Gastrocnemius medialis (tissue), 4 donors: ENCODE measurements around the gene MAGED2. TPM values are rescaled to one million over a fixed set of nuclear protein-coding genes. Genes with fewer than 3 reads are reported as not detected.

Experiments
- ATAC-seq, 2 donors: fragments of 150-250 bp; one replicate each; pipeline ENCODE4 v1.9.1; 2016
- DNase-seq, 2 donors: peaks; one replicate each; pipeline ENCODE4 v3.0.0-alpha.2; 2019
- H3K27ac ChIP-seq, 4 donors: fragments of 200-600 bp; sonication (generic); 1 replicate in 1 of 4; 2 replicates in 3 of 4; pipeline ENCODE4 v1.5.1; 2016 to 2018; ENCODE audit warnings: mild to moderate bottlenecking in 2 of 4, moderate library complexity in 1 of 4
- H3K27me3 ChIP-seq, 3 donors: fragments of 200-600 bp; sonication (generic) in 2 of 3; 1 replicate in 1 of 3; 2 replicates in 2 of 3; pipeline versions ENCODE4 v1.5.1 to v1.6.0; 2016 to 2019; ENCODE audit warnings: mild to moderate bottlenecking in 1 of 3, moderate library complexity in 1 of 3
- H3K36me3 ChIP-seq, 2 donors: fragments of 200-600 bp; sonication (generic) in 1 of 2; one replicate each; pipeline ENCODE4 v1.5.1; 2017 to 2018
- H3K4me1 ChIP-seq, 2 donors: fragments of 200-600 bp; sonication (generic) in 1 of 2; one replicate each; pipeline ENCODE4 v1.5.1; 2016 to 2017; ENCODE audit warnings: mild to moderate bottlenecking in 2 of 2
- H3K4me3 ChIP-seq, 4 donors: fragments of 200-600 bp; sonication (generic) in 3 of 4; 1 replicate in 1 of 4; 2 replicates in 3 of 4; pipeline ENCODE4 v1.5.1; 2016 to 2019; ENCODE audit warnings: mild to moderate bottlenecking in 2 of 4
- H3K9me3 ChIP-seq, 3 donors: fragments of 200-600 bp; sonication (generic) in 2 of 3; 1 replicate in 1 of 3; 2 replicates in 2 of 3; pipeline ENCODE4 v1.5.1; 2016 to 2019
- POLR2A ChIP-seq, 2 donors: fragments of 450-650 bp; IDR thresholded peaks; one replicate each; pipeline ENCODE4 v1.6.1; 2017; ENCODE audit warnings: antibody characterized with exemption in 2 of 2, mild to moderate bottlenecking in 2 of 2, moderate library complexity in 2 of 2
- in situ Hi-C, 4 donors: fragments of 200-750 bp; cut with MboI; loops; one replicate each; pipeline versions ENCODE4 v1.15.0 to v1.8.0; 2017; ENCODE audit warnings: low sequenced_read_pairs in 4 of 4
- intact Hi-C: fragments of 100-400 bp; cut with DNase I; formaldehyde crosslinking; loops from one replicate; pipeline ENCODE4 v1.15.1; 2023; ENCODE audit warnings: low total_unique reads
- total RNA-seq, 4 donors: library from RNA; depleted of rRNA; stranded (reverse); fragments of >200 nt; gene quantifications; one replicate each; pipeline versions ENCODE4 v1.1.0 to v1.2.3, GENCODE V29; 2016
- TF ChIP-seq, protein P1 (sequence below), 5 experiments: fragments of 450-650 bp in 3 of 5; fragments of 200-600 bp in 2 of 5; sonication (generic) in 2 of 5; IDR thresholded peaks in 4 of 5; conservative IDR thresholded peaks in 1 of 5; 1 replicate in 4 of 5; 2 replicates in 1 of 5; pipeline ENCODE4 v1.5.1; 2016 to 2019; ENCODE audit warnings: antibody characterized with exemption in 5 of 5, mild to moderate bottlenecking in 3 of 5, moderate library complexity in 3 of 5

The MAGED2 gene
- total RNA-seq, 4 donors from 2014 or later = 36.6 to 78.3 (median 55.6) TPM

DNA sequence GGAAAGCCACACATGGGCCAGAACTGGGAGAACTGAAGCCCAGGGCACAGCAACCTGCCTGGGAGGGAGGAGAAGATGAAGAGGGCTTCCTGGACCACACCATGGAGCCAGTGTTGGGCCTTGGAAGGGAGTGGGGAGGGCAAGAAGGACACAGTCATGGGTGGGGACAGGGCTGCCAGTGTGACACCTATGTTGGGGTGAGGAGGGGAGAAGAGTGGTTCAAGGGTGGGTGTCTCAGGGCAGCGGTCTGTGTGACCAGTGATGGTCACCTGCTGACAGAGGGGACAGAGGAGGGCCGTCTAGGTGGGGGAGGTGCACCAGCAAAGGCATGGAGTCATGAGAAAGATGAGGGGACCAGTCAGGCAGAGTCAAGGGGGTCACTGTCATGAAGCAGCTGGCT is 13.8 kb downstream of the MAGED2 start:
- in situ Hi-C loops = no loop called here
- DNase-seq (no peak), ATAC-seq (no peak)
- no peak for TF ChIP-seq POLR2A (IDR thresholded peaks at IDR 0.05)
- TF ChIP-seq, protein P1, sequence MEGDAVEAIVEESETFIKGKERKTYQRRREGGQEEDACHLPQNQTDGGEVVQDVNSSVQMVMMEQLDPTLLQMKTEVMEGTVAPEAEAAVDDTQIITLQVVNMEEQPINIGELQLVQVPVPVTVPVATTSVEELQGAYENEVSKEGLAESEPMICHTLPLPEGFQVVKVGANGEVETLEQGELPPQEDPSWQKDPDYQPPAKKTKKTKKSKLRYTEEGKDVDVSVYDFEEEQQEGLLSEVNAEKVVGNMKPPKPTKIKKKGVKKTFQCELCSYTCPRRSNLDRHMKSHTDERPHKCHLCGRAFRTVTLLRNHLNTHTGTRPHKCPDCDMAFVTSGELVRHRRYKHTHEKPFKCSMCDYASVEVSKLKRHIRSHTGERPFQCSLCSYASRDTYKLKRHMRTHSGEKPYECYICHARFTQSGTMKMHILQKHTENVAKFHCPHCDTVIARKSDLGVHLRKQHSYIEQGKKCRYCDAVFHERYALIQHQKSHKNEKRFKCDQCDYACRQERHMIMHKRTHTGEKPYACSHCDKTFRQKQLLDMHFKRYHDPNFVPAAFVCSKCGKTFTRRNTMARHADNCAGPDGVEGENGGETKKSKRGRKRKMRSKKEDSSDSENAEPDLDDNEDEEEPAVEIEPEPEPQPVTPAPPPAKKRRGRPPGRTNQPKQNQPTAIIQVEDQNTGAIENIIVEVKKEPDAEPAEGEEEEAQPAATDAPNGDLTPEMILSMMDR (IDR thresholded peaks at IDR 0.05 in 4 of 5, conservative IDR thresholded peaks at IDR 0.05 in 1 of 5) = no peak
- intact Hi-C loops = no loop called here
- no peak overlapping the region for H3K27ac ChIP-seq
- peaks cover 0 to 1% of the 10 kb centered on the region in 2 donors for H3K36me3 ChIP-seq
- no peak overlapping the region for H3K4me3 ChIP-seq
- H3K9me3 ChIP-seq = no peaks in the 10 kb centered on the region
- H3K27me3 ChIP-seq = no peaks in the 10 kb centered on the region
- no peaks in the 10 kb centered on the region for H3K4me1 ChIP-seq

DNA sequence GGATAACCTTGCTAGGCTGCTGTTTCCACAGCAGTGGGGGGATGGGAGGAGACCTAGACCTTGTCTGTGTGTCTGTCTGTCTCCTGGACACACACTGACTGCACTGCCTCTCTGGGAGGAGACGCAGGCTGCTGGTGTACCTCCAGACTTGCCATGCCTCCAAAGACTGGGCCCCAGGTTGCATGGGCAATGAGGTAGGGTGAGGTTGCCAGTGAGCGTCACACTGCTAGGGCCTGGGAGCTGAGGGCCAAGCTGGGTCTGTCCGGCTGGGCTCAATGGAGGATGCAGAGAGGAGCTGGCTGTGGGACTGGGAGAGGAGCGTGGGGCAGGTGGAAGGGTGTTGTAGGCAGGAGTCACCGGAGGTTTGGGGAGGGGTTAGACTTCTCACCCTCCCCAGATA is 16.6 kb downstream of the MAGED2 start:
- Histone ChIP-seq H3K9me3 (no peaks in the 10 kb centered on the region), H3K4me3 (no peak overlapping the region), H3K4me1 (no peaks in the 10 kb centered on the region), H3K27ac (no peak overlapping the region), H3K36me3 (no peaks in the 10 kb centered on the region), H3K27me3 (no peaks in the 10 kb centered on the region)
- in situ Hi-C loops = no loop called here
- intact Hi-C loops = no loop called here
- ATAC-seq (no peak), DNase-seq (no peak)
- TF ChIP-seq, protein P1 (IDR thresholded peaks at IDR 0.05 in 4 of 5, conservative IDR thresholded peaks at IDR 0.05 in 1 of 5) = no peak
- TF ChIP-seq POLR2A (IDR thresholded peaks at IDR 0.05) = no peak

DNA sequence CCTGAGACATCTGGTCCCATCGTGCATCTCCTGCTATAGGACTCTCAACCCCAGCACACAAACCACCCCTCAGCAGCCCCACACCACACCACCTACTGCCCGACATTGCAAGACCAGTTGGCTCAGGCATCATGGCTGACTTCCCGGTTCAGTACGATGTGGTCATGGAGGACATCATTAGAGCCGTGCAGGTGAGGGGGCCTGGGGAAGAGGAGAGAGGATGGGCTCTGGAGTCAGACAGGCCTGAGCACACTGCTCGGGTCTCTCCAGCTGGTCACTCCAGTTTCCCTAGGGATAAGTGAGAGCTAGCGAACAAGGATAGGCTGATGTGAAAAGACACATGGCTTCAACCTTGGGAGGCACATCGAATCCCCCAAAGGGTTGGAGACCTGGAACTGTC is 17.2 kb downstream of the MAGED2 start:
- intact Hi-C loops (no loop called here), in situ Hi-C loops (no loop called here)
- H3K4me1 ChIP-seq = no peaks in the 10 kb centered on the region
- DNase-seq (no peak), ATAC-seq (no peak)
- TF ChIP-seq POLR2A (IDR thresholded peaks at IDR 0.05) = no peak
- TF ChIP-seq, protein P1 (IDR thresholded peaks at IDR 0.05 in 4 of 5, conservative IDR thresholded peaks at IDR 0.05 in 1 of 5) = no peak
- H3K27ac ChIP-seq = no peak overlapping the region
- no peaks in the 10 kb centered on the region for H3K36me3 ChIP-seq
- no peaks in the 10 kb centered on the region for H3K9me3 ChIP-seq
- H3K4me3 ChIP-seq = no peak overlapping the region
- no peaks in the 10 kb centered on the region for H3K27me3 ChIP-seq

DNA sequence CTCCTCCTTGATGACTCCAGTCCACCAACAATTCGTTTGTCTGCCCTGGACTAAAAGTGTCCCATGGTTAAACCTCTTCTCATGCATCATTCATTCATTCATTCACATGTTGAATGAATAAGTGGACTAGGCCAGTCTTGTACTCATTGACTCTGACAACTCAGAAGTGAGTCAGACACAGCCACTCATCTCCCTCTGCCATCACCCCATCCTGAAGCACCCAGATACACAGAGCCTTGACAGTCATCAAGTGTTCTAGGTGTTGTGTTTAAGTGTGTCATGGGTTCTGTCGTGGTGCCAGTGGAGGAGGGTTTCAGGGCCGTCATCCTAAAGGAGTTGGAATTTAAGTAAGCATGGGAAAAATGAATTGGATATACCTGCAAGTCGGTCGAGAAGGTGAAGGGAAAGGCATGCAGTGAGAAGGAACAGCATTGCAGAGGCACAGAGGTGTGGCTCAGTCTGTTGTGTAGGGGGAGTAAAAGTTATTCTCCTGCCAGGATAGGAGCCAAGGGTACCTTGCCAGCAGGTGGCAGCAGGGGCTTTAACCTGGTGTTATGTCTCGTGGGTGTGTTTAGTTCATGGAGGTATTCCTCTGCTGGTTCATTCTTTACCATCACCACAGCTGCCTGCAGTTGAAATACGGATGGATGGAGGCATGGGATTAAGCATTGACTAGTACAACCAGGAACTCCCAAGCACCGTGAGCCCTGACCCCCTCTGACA is 18.3 kb downstream of the MAGED2 start:
- DNase-seq = no peak
- Histone ChIP-seq H3K4me1 (no peaks in the 10 kb centered on the region), H3K4me3 (no peak overlapping the region), H3K27me3 (no peaks in the 10 kb centered on the region), H3K27ac (no peak overlapping the region), H3K36me3 (no peaks in the 10 kb centered on the region), H3K9me3 (no peaks in the 10 kb centered on the region)
- in situ Hi-C loops (no loop called here), intact Hi-C loops (no loop called here)
- ATAC-seq = no peak
- TF ChIP-seq, protein P1 (IDR thresholded peaks at IDR 0.05 in 4 of 5, conservative IDR thresholded peaks at IDR 0.05 in 1 of 5) = no peak
- TF ChIP-seq POLR2A (IDR thresholded peaks at IDR 0.05) = no peak

DNA sequence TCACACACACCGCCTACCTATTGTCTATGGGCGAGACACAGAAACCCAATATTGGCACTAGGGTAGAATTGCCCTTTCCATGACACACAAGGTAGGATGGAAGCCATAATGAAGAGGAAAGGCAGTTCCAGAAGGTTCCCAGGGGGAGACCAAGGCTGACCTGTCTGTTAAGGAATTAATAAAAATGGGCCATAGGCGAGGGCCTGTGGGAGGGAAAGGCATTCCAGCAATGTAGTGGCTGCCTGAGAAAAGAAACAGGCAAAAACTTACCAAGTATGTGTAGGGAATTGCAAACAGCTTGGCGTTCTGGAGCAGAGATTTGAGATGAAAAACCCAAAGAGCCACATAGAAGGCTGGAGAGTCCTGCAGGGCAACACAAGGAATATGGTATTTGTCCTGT is 19.1 kb downstream of the MAGED2 start:
- Histone ChIP-seq H3K4me1 (no peaks in the 10 kb centered on the region), H3K27me3 (no peaks in the 10 kb centered on the region), H3K9me3 (no peaks in the 10 kb centered on the region), H3K36me3 (no peaks in the 10 kb centered on the region), H3K4me3 (no peak overlapping the region), H3K27ac (no peak overlapping the region)
- ATAC-seq (no peak), DNase-seq (no peak)
- TF ChIP-seq, protein P1 (IDR thresholded peaks at IDR 0.05 in 4 of 5, conservative IDR thresholded peaks at IDR 0.05 in 1 of 5) = no peak
- no peak for TF ChIP-seq POLR2A (IDR thresholded peaks at IDR 0.05)
- in situ Hi-C loops (no loop called here), intact Hi-C loops (no loop called here)
